CD4-positive, alpha-beta T cell treated with Interleukin-1 beta for 1 hour (primary cell): ENCODE results near the gene CDH9.
"Not testable (repeated sequence)": the region's sequence is repeated elsewhere in the genome, so short reads cannot be mapped to it uniquely, and the experiment has no call there.

Experiments used
- DNase-seq, 2 donors: peaks; one replicate each; pipeline ENCODE4 v3.0.0-alpha.2; 2020 to 2022

The CDH9 gene

DNA sequence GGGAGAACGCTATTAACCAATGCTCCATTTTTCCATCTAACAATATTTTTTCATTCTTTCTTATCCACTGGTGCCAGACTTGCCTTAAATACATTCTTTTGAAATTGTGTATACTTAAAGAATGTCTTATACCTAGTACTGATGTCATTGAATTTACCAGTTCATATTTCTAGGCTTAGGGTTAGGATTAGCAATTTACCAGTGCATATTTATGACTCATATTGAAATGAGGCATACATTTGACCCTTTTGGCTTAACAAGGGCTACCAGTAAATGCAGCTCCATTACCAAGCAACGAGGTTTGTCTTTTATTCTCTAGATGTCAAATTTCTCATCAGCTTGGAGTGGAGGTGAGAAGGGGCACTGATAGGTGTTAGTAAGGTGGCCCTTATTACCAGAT lies 89.5 kb downstream of the CDH9 start:
- no peak for DNase-seq

DNA sequence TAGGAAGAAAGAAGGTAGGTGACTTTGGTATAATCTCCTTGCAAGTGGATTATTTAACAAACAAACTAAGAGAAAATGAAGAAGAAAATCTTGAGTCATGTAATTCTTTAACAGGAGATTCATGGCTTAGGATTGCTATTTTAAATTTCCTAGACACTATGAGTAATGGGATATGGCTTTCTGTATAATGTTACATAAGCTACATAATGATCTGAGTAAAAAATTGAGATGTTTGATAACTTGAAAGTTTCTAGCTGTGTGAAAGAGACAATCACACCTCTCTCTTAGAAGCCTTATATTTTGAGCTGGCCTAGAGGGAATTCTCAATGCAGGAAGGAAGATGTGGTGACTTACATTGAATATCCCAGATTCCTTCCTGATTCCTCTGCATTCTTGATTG lies 92.5 kb downstream of the CDH9 start:
- no peak for DNase-seq

DNA sequence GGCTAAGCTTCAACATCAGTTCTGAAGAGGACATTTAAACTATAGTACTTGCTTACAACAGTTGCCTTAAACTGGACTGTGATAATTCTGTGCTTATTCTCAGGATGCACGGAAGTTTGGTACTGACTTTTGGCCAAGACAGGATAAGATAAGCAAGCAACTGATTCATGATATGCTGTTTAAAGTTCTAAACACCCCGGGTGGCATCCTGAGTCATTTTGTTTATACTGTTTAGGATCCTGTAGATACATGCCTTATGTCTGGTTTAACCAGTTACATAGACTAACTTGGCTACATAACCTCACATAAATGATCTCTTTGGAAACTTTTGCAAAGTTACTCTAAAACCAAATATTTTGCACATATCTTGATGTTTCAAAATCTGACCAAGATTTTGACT lies 95.9 kb downstream of the CDH9 start:
- DNase-seq: no peak

DNA sequence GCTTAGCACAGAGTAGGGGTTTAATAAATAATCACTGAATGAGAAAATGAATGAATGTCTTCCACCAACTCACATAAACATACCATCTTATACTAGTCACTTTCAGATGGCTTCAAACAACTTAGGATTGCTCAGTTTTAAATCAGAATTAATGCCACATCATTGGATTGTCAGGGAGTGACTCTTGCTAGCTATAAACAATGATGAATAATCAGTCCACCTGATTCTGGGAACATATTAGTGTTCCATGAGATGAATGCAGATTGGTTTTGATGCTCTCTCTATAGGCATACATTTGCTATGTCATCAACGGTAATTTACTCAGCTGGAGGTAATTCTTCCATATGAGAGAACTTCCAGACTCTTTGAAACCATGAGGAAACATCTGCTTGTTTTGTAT lies 97.4 kb downstream of the CDH9 start:
- no peak for DNase-seq

DNA sequence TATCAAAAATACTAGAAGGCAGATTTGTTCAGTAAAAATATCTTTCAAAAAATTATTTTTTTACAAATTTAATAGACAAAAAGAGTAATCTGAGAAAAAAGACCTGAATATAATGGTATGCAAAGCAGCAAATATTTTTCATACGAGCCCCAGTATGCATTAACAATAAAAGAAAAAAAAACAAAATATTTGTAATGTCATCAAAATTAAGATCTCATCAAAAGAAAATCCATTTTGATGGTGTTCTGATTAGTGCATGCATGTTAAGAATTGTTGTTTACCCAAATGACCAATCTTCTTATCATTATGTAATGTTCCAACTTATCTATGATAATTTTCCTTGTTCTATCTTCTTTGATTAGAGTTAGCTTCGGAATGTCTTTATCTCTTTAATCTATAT lies 106.1 kb downstream of the CDH9 start:
- DNase-seq: no peak

DNA sequence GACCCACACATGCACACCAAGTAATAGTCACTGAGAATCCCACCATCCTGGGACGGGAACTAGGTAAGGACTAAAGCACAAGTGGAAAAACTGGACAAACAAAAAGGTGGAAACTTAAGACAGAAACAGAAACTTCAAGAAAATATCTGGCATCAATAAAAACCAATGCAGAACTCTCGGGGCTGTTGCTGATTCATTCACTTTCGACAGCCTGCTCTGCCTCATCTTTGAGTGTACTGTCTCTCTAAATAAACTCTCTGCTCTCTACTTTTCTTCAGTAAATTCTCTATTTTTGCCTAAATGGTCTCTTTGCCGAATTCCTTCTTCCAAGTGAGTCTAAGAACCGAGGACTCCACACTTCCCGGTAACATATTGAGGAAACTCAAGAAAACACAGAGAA lies 116.9 kb downstream of the CDH9 start:
- DNase-seq: no peak

DNA sequence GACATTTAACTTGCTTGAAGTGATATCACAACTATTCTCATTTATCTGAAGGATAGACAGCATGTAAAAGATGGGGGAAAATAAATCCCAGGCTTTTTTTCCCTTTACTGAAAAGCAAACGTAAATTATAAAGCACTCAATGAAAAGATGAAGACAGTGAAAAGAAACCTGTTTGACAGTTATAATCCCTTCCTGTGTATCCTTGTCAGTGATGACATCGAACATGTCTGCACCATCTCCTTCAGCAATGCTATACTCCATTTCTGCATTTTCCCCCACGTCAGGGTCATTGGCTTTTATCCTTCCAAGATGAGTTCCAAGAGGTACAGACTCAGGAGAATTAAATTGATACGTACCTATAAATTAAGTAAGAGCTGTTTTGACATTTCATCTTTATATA lies 134.9 kb downstream of the CDH9 start:
- no peak for DNase-seq

DNA sequence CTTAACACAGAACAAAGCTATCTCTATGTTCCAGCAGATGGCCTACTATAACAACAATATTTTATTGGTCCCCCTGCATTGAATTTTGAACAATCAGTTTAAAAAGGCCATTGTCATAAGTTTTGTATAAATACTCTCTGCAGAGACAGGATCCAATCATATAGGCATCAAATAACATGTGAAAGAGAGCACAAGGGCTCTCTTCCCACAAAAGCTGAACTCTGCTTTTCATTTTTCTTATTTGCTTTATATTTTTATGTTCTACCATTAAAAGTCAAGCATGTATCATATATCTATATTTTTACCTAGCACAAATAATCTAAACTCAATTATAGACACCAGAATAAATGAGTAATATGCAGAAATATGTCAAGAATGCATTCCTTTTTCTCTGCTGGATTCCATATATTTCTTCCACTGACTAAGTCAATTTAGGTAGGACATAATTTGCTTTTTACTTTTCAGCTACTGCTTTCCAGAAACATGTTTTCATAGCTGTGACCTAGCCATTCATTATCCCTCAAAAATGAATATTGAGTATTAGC lies 143.6 kb downstream of the CDH9 start:
- no peak for DNase-seq

DNA sequence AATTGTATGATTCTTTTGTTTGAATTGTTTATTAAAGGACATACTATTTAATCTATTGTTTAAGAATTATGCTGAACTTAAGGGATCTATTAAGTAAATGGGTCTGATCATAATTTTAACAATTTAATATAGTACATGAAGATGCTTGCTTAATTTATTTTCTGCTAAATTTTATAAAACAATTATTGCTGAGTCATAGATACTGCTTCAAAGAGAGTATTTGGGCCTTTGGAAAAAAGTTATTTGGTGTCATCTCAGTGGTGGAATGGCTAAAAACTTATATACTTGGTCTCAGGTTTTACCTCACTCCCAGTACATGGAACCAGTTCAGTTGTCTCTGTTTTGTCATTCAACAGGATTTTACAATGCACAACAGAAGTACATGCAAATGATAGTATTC lies 145.3 kb downstream of the CDH9 start:
- no peak for DNase-seq

DNA sequence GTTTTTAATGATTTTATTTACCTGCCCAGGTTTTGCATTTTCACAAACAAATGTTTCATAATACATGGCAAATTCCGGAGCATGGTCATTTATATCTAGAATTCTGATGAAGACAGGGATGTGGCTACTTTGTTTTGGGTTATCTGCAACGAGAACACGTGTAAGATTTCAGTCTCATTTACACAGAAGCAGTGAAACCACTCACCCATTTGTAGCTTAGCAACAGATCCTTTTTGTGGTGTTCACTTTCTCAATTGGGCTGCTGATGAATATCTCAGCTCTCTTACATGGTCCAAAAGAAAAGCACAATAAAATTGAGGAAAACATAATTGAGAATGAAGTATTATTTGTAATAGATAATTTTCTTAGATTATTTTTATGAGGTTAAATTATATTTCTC lies 148.6 kb downstream of the CDH9 start:
- DNase-seq: no peak

DNA sequence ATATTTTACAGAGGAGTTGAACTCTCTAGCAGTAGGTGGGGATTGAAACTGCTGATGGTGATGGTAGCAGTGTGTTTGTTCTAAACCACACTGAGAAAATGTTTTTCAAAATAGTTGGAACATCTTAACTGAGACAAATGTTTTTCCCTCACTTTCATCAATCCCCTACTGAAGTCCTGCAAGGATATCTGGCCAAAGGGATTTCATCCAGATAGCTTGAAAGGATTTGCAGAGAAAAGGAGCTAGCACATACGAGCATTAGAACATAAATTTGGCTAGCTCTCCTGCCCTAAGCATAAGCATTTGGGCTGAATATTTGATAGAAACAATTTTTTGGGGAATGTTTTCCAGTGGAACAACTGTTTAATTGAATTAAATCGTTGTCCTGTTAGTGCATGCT lies 153.9 kb downstream of the CDH9 start:
- DNase-seq: no peak

DNA sequence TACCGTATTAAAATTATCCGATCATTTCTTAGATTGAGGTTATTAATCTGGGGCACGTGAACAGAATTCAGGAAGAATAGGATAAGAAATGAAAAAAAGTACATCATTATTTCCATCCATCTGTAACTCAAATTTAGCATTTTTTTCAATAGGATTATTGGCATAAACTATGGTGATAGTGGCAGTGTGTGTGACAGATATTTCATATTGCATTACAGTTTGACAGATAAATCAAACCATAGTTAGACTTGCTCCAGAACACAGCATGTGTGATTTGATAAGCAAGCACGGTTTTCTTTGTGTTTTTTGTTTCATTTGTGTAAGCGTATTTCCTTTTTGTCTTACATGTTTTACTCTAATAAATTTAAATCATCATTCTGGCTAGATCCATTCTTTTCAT lies 155.0 kb downstream of the CDH9 start:
- DNase-seq: no peak

DNA sequence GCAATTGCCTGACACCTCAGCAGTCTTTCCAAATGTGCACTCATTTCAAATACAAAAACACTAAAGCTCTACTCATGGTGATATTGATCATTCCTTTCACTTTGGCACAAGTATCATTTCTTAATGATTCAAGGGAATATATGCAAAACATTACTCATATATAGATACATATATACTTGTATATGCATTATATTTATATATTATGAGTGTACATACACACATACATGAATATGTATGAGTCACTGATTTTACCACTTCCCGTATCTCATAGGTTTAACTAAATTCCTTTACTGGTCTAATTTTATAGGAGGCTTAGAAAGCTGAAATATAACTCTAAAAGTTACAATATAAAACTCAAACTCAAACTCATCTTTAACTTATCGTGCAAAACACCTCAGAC lies 156.5 kb downstream of the CDH9 start:
- DNase-seq: no peak

DNA sequence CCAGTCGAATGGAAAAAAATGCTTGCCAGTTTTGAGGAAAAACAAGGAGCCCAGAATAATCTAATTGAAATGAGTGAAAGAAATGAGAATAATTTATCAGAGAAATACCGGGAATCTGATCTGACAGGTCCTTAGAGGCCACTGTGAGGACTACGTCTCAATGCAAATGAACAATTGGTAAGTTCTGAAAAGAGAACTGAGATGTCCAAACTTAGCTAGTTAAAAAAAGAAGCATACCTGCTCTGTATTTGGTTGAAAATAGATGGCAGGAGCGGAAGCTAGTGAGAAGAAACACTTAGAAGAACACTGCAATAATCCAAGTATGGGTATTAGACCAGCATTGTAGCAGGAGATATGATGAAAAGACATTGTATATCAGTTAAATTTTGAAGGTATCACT lies 161.2 kb downstream of the CDH9 start:
- DNase-seq: no peak

DNA sequence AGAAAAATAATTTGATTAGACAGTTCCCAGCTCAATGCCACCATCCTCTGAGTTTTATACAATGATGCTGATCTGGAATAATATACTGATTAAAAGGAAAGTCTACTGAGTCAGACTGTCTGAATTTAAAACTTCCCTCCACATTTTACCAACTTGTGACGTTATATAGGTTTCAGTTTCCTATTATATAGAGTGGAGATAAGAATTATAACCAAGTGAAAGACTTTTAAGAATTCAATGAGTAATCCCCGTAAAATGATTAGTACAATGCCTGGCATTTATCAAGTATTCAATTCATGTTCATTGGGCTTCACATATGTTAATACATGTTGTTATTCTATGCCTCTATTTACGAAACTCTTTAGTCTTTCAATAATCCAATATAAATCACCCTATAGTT lies 166.0 kb downstream of the CDH9 start:
- no peak for DNase-seq

DNA sequence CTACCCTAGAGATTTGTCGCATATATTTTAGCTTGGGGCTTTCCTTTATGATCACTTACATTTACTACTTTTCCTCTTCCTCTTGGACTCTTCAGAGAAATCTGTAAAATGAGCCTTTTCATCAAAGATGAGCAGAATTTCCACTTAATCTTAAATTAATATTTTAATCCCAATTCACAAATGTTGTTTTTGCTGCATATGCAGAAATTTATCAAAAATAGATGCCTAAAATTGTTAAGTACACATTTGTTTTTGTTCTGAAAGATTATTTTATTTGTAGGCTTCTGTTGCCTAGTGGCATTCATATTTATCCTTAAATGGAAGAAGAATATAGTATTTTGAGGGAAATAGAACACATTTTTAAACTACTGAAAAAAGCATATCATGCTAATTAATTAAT lies 168.6 kb downstream of the CDH9 start:
- no peak for DNase-seq

DNA sequence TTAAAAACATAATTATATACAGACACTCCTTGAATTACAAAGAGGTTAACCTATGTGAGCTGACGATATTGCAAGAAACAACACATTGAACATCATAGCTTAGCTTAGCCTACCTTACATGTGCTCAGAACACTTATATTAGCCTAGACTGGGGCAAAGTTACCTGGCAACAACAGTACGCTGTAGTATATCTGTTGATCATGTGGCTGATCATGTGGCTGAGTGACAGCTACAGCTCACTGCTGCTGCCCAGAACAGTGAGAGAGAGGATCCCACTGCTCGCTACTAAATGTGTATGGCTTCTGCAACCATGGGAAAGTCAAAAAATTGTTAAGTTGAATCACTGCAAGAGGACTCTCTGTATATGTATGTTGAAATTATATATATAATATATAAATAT lies 169.9 kb downstream of the CDH9 start:
- no peak for DNase-seq

DNA sequence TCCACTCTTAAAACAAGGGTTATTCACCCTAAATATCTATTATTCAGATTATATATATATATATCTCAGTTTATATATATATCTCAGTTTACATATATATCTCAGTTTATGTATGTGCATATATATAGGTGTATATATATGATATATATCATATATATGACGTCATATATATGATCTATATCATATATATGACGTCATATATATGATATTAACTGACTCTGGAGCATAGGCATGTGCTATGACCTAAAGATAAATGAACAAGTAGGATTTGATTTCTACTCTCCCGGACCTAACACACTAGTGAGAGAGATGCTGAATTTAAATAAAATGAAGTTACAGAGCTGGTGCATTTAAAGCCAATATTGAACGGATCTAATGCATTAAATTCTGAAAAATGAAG lies 174.3 kb downstream of the CDH9 start:
- no peak for DNase-seq

DNA sequence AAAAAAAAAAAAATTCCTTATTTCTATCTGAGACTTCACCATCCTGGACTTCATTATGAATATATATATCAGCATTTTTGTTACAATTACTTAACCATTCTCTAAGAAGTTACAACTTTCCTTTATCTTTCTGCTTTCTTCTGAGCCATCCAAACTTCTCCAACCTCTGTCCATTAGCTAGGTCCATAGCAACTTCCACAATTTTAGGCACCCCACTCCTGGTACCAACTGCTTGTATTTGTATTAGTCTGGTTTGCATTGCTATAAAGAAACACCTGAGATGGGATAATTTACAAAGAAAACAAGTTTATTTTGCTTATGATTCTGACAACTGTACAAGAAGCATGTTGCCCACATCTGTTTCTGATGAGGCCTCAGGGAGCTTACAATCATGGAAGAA lies 182.1 kb downstream of the CDH9 start:
- DNase-seq: no peak

DNA sequence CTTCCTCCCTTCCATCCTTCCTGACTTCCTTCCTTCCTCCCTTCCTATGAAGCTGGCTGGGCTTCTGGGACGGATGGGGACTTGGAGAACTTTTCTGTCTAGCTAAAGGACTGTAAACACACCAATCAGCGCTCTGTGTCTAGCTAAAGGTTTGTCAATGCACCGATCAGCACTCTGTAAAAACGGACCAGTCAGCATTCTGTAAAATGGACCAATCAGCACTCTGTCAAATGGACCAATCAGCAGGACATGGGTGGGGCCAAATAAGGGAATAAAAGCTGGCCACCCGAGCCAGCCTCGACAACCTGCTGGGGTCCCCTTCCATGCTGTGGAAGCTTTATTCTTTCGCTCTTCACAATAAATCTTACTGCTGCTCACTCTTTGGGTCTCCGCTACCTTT lies 185.9 kb downstream of the CDH9 start:
- DNase-seq: not testable (repeated sequence)

DNA sequence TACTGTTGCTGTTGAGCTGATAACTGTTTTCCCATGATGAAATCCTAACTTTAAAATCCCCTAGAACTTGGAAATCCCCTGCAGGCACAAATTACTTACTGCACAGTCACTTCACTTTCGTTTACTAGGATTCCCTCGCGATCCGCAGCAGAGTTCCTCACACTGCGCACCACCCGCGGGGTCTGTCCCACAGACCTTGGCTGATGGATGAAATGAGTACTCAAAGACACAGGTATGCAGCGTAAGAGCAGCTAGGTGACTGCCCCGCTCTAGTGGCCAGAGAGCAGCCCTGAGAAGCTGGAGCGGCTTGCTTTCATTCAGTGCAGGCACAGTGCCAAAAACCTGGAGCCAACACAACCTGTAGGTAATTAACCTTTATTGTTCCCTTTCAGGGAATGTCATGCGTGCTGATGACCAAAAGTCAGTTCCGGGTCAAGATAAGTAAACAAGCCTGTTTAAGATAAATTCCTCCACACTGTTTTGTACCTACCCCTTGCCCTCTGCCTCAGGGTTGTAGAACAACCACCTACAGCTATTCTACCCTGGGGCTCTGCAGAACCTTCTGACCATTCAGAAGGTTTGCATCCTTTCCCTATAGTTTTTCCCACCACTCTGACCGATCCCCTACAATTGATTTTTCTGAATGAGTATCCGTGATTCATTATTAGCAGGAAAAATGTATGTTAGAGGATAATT lies 191.2 kb downstream of the CDH9 start:
- DNase-seq: no peak

DNA sequence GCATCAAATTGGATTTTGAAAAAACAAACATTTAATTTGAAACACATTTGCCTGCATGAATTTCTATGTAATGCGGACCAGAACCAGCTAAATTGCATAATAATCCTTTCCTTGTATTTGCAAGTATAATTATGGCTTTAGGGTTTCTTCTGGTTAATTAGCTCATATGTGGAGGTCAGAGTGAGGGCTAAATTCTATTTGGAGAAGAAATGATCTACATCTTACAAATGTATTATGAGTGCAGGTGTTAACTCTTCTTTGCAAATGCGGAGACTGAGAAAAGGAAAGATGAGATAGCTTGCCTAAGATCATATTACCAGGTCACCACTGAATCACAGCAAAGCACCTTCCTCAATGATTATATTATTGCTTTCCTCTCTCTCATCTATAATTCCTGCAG lies 194.7 kb downstream of the CDH9 start:
- no peak for DNase-seq

DNA sequence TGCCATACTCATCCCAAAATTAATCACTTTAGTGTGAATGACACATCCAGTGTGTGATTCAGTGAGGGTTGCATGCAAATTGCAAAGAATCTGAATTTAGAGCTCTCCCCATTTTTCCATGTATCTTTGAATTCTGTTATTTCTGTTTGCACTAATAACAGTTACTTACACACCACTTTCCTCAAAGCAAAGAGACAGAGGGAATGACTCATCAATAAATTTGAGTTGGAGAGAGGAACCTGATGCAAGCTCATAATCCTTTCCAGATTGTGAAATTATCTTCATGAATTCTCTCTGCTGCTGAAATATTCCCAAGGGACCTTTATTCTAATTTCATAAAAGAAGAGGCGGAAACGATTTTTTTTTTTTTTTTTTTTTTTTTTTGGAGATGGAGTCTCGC lies 204.8 kb downstream of the CDH9 start:
- DNase-seq: no peak
